GM23338 (cell line): ENCODE measurements around the gene MYO5A. TPM values are rescaled to one million over a fixed set of nuclear protein-coding genes. Genes with fewer than 3 reads are reported as not detected.

ENCODE experiments used
- ATAC-seq: fragments of 200-7000 bp; cut with Tn5 transposase; 3 replicates; pipeline ENCODE4 v1.9.1; 2020
- DNase-seq: peaks from one replicate; pipeline ENCODE4 v3.0.0-alpha.2; 2015; ENCODE audit warnings: low spot score
- H2AFZ ChIP-seq: fragments of 200-600 bp; sonication (generic); 2 replicates; pipeline ENCODE4 v1.8.0; 2016; ENCODE audit warnings: antibody characterized with exemption, mild to moderate bottlenecking, moderate library complexity
- H3F3A ChIP-seq: fragments of 200-600 bp; sonication (generic); replicated peaks from 2 replicates; pipeline ENCODE4 v1.8.0; 2017; ENCODE audit warnings: antibody characterized with exemption, mixed run types, low read depth
- H3K27ac ChIP-seq: fragments of 200-600 bp; sonication (generic); 2 replicates; pipeline ENCODE4 v1.6.1; 2016; ENCODE audit warnings: low read depth
- H3K27me3 ChIP-seq: fragments of 200-600 bp; sonication (generic); 2 replicates; pipeline ENCODE4 v1.8.0; 2016; ENCODE audit warnings: mild to moderate bottlenecking, mixed run types, moderate library complexity; ENCODE audit not compliant: insufficient read depth
- H3K36me3 ChIP-seq: fragments of 200-600 bp; sonication (generic); 2 replicates; pipeline ENCODE4 v1.8.0; 2016; ENCODE audit warnings: mild to moderate bottlenecking; ENCODE audit not compliant: insufficient read depth
- H3K4me1 ChIP-seq: fragments of 200-600 bp; sonication (generic); 2 replicates; pipeline ENCODE4 v1.8.0; 2016; ENCODE audit warnings: mild to moderate bottlenecking, moderate library complexity; ENCODE audit not compliant: insufficient read depth
- H3K4me2 ChIP-seq: fragments of 200-600 bp; sonication (generic); 2 replicates; pipeline ENCODE4 v1.7.1; 2017; ENCODE audit warnings: mixed run types
- H3K4me3 ChIP-seq: fragments of 200-600 bp; sonication (generic); 2 replicates; pipeline ENCODE4 v1.6.1; 2016; ENCODE audit warnings: mixed run types
- H3K79me2 ChIP-seq: fragments of 200-600 bp; sonication (generic); replicated peaks from 2 replicates; pipeline ENCODE4 v1.8.0; 2017; ENCODE audit warnings: mild to moderate bottlenecking; ENCODE audit not compliant: insufficient read depth
- H3K9me2 ChIP-seq: fragments of 200-600 bp; sonication (generic); 2 replicates; pipeline ENCODE4 v1.8.0; 2017; ENCODE audit not compliant: insufficient read depth
- H4K20me1 ChIP-seq: fragments of 200-600 bp; sonication (generic); replicated peaks from 2 replicates; pipeline ENCODE4 v1.8.0; 2017; ENCODE audit warnings: mild to moderate bottlenecking; ENCODE audit not compliant: insufficient read depth
- H3K27ac Mint-ChIP-seq: 2 replicates; pipeline ENCODE4 v1.8.0; 2020; ENCODE audit warnings: inconsistent platforms, mild to moderate bottlenecking, moderate library complexity, mixed read lengths
- H3K27me3 Mint-ChIP-seq: 3 replicates; pipeline ENCODE4 v1.8.0; 2022; ENCODE audit warnings: low read depth, mild to moderate bottlenecking, moderate library complexity, mixed read lengths, inconsistent platforms; ENCODE audit not compliant: insufficient read depth, poor library complexity
- H3K36me3 Mint-ChIP-seq: 3 replicates; pipeline ENCODE4 v1.8.0; 2021; ENCODE audit warnings: low read depth, mild to moderate bottlenecking, inconsistent platforms, moderate library complexity, mixed read lengths
- H3K4me1 Mint-ChIP-seq: 3 replicates; pipeline ENCODE4 v1.8.0; 2020; ENCODE audit warnings: mild to moderate bottlenecking, inconsistent platforms, mixed read lengths
- H3K4me3 Mint-ChIP-seq: 3 replicates; pipeline ENCODE4 v1.8.0; 2021; ENCODE audit warnings: moderate library complexity, mild to moderate bottlenecking, inconsistent platforms, mixed read lengths
- H3K9me3 Mint-ChIP-seq: 3 replicates; pipeline ENCODE4 v1.8.0; 2020; ENCODE audit warnings: moderate library complexity, mild to moderate bottlenecking, inconsistent platforms, mixed read lengths
- CREB1 ChIP-seq: fragments of 250-450 bp; sonication (Bioruptor Pico); IDR thresholded peaks from 2 replicates; pipeline ENCODE4 v1.5.0; 2020; ENCODE audit warnings: low read depth, mild to moderate bottlenecking, moderate library complexity
- EZH2 ChIP-seq: fragments of 200-600 bp; sonication (generic); IDR thresholded peaks from one replicate; pipeline ENCODE4 v1.8.0; 2017; ENCODE audit warnings: antibody characterized with exemption, mild to moderate bottlenecking, low read depth; ENCODE audit not compliant: unreplicated experiment
- EZH2phosphoT487 ChIP-seq: fragments of 200-600 bp; sonication (generic); IDR thresholded peaks from one replicate; pipeline ENCODE4 v1.8.1; 2018; ENCODE audit warnings: antibody characterized with exemption; ENCODE audit not compliant: unreplicated experiment
- JUNB ChIP-seq: IDR thresholded peaks from one replicate; pipeline ENCODE4 v1.6.1; 2016; ENCODE audit warnings: antibody characterized with exemption; ENCODE audit not compliant: unreplicated experiment
- NANOG ChIP-seq: IDR thresholded peaks from 2 replicates; pipeline ENCODE4 v1.6.1; 2016; ENCODE audit warnings: antibody characterized with exemption, borderline replicate concordance
- POLR2AphosphoS5 ChIP-seq: IDR thresholded peaks from 2 replicates; pipeline ENCODE4 v1.6.1; 2016; ENCODE audit warnings: antibody characterized with exemption, low read depth
- STAT1 ChIP-seq: IDR thresholded peaks from one replicate; pipeline ENCODE4 v1.6.1; 2016; ENCODE audit warnings: antibody characterized with exemption; ENCODE audit not compliant: unreplicated experiment
- ZNF114 ChIP-seq: fragments of 250-450 bp; sonication (Bioruptor Pico); IDR thresholded peaks from 2 replicates; pipeline ENCODE4 v1.5.0; 2020; ENCODE audit warnings: mild to moderate bottlenecking, moderate library complexity
- ZNF331 ChIP-seq: fragments of 250-450 bp; sonication (Bioruptor Pico); IDR thresholded peaks from 2 replicates; pipeline ENCODE4 v1.5.0; 2020; ENCODE audit warnings: low read depth, mild to moderate bottlenecking, moderate library complexity
- polyA plus RNA-seq: library from polyadenylated mRNA; unstranded; fragments of >200 nt; fragmentation: Nextera tagmentation; extraction: Ambion mirVana; gene quantifications from 2 replicates; pipeline ENCODE4 v1.2.1, GENCODE V29; 2016
- total RNA-seq: library from RNA; depleted of rRNA; stranded (reverse); fragments of >200 nt; shearing (Covaris generic); gene quantifications from 2 replicates; pipeline ENCODE4 v1.2.3, GENCODE V29; 2014
- TF ChIP-seq, protein P1 (sequence below): fragments of 250-450 bp; sonication (Bioruptor Pico); IDR thresholded peaks from 2 replicates; pipeline ENCODE4 v1.5.0; 2020; ENCODE audit warnings: mild to moderate bottlenecking, moderate library complexity

The MYO5A gene
- total and polyA plus RNA-seq, 2 experiments from 2014 or later, result 5.7 to 31.8 TPM

DNA sequence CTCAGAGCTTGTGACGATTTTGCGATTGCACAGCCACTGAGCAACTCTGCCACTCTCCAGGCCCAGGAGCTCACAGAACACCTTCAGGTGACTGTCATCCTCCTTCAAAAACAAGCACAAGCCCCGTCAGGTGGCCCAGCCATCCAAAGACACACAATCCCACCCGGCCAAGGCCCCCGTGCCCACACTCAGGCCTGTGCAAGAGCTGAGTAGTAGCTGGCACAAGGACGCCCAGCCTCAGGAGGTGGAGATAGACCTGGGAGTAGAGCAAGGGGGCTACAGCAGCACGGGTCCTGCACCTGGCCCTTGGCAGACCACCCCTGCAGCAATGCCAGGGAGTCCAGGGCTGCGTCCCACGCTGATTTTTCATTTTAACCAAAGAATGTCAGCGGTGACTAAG, 267.7 kb downstream of the MYO5A start (continued):
- TF ChIP-seq, protein P1, sequence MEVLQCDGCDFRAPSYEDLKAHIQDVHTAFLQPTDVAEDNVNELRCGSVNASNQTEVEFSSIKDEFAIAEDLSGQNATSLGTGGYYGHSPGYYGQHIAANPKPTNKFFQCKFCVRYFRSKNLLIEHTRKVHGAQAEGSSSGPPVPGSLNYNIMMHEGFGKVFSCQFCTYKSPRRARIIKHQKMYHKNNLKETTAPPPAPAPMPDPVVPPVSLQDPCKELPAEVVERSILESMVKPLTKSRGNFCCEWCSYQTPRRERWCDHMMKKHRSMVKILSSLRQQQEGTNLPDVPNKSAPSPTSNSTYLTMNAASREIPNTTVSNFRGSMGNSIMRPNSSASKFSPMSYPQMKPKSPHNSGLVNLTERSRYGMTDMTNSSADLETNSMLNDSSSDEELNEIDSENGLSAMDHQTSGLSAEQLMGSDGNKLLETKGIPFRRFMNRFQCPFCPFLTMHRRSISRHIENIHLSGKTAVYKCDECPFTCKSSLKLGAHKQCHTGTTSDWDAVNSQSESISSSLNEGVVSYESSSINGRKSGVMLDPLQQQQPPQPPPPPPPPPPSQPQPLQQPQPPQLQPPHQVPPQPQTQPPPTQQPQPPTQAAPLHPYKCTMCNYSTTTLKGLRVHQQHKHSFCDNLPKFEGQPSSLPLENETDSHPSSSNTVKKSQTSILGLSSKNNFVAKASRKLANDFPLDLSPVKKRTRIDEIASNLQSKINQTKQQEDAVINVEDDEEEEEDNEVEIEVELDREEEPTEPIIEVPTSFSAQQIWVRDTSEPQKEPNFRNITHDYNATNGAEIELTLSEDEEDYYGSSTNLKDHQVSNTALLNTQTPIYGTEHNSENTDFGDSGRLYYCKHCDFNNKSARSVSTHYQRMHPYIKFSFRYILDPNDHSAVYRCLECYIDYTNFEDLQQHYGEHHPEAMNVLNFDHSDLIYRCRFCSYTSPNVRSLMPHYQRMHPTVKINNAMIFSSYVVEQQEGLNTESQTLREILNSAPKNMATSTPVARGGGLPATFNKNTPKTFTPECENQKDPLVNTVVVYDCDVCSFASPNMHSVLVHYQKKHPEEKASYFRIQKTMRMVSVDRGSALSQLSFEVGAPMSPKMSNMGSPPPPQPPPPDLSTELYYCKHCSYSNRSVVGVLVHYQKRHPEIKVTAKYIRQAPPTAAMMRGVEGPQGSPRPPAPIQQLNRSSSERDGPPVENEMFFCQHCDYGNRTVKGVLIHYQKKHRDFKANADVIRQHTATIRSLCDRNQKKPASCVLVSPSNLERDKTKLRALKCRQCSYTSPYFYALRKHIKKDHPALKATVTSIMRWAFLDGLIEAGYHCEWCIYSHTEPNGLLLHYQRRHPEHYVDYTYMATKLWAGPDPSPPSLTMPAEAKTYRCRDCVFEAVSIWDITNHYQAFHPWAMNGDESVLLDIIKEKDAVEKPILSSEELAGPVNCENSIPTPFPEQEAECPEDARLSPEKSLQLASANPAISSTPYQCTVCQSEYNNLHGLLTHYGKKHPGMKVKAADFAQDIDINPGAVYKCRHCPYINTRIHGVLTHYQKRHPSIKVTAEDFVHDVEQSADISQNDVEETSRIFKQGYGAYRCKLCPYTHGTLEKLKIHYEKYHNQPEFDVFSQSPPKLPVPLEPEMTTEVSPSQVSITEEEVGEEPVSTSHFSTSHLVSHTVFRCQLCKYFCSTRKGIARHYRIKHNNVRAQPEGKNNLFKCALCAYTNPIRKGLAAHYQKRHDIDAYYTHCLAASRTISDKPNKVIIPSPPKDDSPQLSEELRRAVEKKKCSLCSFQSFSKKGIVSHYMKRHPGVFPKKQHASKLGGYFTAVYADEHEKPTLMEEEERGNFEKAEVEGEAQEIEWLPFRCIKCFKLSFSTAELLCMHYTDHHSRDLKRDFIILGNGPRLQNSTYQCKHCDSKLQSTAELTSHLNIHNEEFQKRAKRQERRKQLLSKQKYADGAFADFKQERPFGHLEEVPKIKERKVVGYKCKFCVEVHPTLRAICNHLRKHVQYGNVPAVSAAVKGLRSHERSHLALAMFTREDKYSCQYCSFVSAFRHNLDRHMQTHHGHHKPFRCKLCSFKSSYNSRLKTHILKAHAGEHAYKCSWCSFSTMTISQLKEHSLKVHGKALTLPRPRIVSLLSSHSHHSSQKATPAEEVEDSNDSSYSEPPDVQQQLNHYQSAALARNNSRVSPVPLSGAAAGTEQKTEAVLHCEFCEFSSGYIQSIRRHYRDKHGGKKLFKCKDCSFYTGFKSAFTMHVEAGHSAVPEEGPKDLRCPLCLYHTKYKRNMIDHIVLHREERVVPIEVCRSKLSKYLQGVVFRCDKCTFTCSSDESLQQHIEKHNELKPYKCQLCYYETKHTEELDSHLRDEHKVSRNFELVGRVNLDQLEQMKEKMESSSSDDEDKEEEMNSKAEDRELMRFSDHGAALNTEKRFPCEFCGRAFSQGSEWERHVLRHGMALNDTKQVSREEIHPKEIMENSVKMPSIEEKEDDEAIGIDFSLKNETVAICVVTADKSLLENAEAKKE (CRISPR knock-in tag), result no peak

DNA sequence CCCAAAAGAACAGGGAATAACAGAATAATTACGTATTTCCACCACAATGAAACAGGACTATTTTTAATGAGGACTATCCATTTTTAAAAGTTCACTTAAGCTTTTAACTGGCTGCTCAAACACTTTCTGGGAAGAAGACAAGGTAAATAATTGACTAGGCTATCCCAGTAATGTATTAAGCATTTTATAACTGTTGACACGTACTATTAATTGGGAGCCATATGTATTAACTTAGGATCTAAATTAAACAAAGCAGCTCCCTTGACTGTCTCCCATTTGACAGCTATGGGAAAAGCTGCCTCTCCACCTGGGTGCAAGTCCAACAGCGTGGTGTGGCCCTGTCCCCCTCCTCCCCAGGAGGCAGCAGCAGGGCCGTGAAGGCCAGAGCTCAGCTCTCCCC, 269.2 kb downstream of the MYO5A start:
- Histone ChIP-seq H3K4me3 (no peak overlapping the region), H3K27me3 (no peaks in the 10 kb centered on the region), H3K36me3 (peaks cover 4% of the 10 kb centered on the region; the same call in 1 of the 2 replicates), H2AFZ (no peak overlapping the region), H3K9me2 (no peaks in the 10 kb centered on the region), H3K4me1 (peaks cover 24% of the 10 kb centered on the region), H3K4me2 (no peak overlapping the region), H3K27ac (no peak overlapping the region), H3K79me2 (no peaks in the 10 kb centered on the region), H4K20me1 (no peaks in the 10 kb centered on the region), H3F3A (peaks cover 2% of the 10 kb centered on the region; the same call in 1 of the 2 replicates)
- no peak overlapping the region for H3K4me3 Mint-ChIP-seq
- no peaks in the 10 kb centered on the region; the same call in 2 of the 3 replicates for H3K9me3 Mint-ChIP-seq
- no peak for ATAC-seq
- H3K4me1 Mint-ChIP-seq, result peaks cover 57% of the 10 kb centered on the region
- H3K27ac Mint-ChIP-seq, result no peak overlapping the region
- H3K36me3 Mint-ChIP-seq, result peaks cover 42% of the 10 kb centered on the region
- peaks cover 10% of the 10 kb centered on the region for H3K27me3 Mint-ChIP-seq
- DNase-seq, result no peak
- TF ChIP-seq EZH2phosphoT487, result no peak
- TF ChIP-seq NANOG, result no peak
- no peak for TF ChIP-seq ZNF331 (CRISPR knock-in tag)
- no peak for TF ChIP-seq STAT1
- TF ChIP-seq POLR2AphosphoS5, result no peak
- no peak for TF ChIP-seq JUNB
- TF ChIP-seq, protein P1 (CRISPR knock-in tag), result no peak
- TF ChIP-seq EZH2, result no peak
- no peak for TF ChIP-seq ZNF114
- no peak for TF ChIP-seq CREB1 (CRISPR knock-in tag)
